Measurements from ENCODE around the gene MAN1A2. TPM values are rescaled to one million over a fixed set of nuclear protein-coding genes. Genes with fewer than 3 reads are reported as not detected.

Gene MAN1A2
- total and polyA plus RNA-seq, 9 of the 15 experiments (the other 6 are each of a cell fraction or from before 2014, with no cell fraction given) = 4.2 to 38.4 (median 18.7) TPM

- TF ChIP-seq FOXJ2 (tag; IDR thresholded peaks at IDR 0.05) (0 out of 2 replicates have a peak, but pooled peaks have one; percentile 32), CSDE1 (IDR thresholded peaks at IDR 0.05) (0 out of 4 replicates have a peak, but pooled peaks of 1 of the 2 experiments have one; percentile 0), ZNF740 (CRISPR knock-in tag; IDR thresholded peaks at IDR 0.05) (0 out of 2 replicates have a peak, but pooled peaks have one; percentile 13), ZNF740 (tag; IDR thresholded peaks at IDR 0.05) (no peak; a peak in 2 of 4 replicates), GTF3C2 (IDR thresholded peaks at IDR 0.05; ENCODE audit: borderline replicate concordance, extremely low read depth, insufficient read length) (no peak), KDM1A (IDR thresholded peaks at IDR 0.05) (peak; percentile 66 to 74; a peak in 3 of 4 replicates), MAX (CRISPR knock-in tag; IDR thresholded peaks at IDR 0.05) (no peak), ZNF778 (CRISPR knock-in tag; IDR thresholded peaks at IDR 0.05) (no peak), HNRNPUL1 (IDR thresholded peaks at IDR 0.05; ENCODE audit: low read length) (no peak), RBM39 (optimal IDR thresholded peaks at IDR 0.05; ENCODE audit: low read depth, low read length) (no peak), VEZF1 (CRISPR knock-in tag; IDR thresholded peaks at IDR 0.05) (peak; percentile 38)
- TF ChIP-seq, protein P1, sequence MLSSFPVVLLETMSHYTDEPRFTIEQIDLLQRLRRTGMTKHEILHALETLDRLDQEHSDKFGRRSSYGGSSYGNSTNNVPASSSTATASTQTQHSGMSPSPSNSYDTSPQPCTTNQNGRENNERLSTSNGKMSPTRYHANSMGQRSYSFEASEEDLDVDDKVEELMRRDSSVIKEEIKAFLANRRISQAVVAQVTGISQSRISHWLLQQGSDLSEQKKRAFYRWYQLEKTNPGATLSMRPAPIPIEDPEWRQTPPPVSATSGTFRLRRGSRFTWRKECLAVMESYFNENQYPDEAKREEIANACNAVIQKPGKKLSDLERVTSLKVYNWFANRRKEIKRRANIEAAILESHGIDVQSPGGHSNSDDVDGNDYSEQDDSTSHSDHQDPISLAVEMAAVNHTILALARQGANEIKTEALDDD (IDR thresholded peaks at IDR 0.05) = peak; percentile 72
Observed at GRCh38 chr1:117365350-117366176, 1.7 kb upstream of the MAN1A2 start (continued).

Measured in K562 (cell line).